Glutamatergic neuron (in vitro differentiated cells): ENCODE results near the gene COQ9. TPM values are rescaled to one million over a fixed set of nuclear protein-coding genes. Genes with fewer than 3 reads are reported as not detected.

ENCODE experiments used
- DNase-seq: peaks from one replicate; pipeline ENCODE4 v3.0.0; 2022
- H3K27ac Mint-ChIP-seq: one replicate; pipeline ENCODE4 v1.8.0; 2020; ENCODE audit warnings: mild to moderate bottlenecking, mixed read lengths, inconsistent platforms; ENCODE audit not compliant: unreplicated experiment
- H3K27me3 Mint-ChIP-seq: one replicate; pipeline ENCODE4 v1.8.0; 2020; ENCODE audit warnings: mild to moderate bottlenecking, moderate library complexity, mixed read lengths, inconsistent platforms; ENCODE audit not compliant: unreplicated experiment
- H3K36me3 Mint-ChIP-seq: one replicate; pipeline ENCODE4 v1.8.0; 2020; ENCODE audit warnings: mild to moderate bottlenecking, mixed read lengths, inconsistent platforms; ENCODE audit not compliant: unreplicated experiment
- H3K4me1 Mint-ChIP-seq: one replicate; pipeline ENCODE4 v1.8.0; 2020; ENCODE audit warnings: mild to moderate bottlenecking, low read depth, mixed read lengths, inconsistent platforms; ENCODE audit not compliant: unreplicated experiment
- H3K4me3 Mint-ChIP-seq: one replicate; pipeline ENCODE4 v1.8.0; 2020; ENCODE audit warnings: mild to moderate bottlenecking, mixed read lengths, inconsistent platforms; ENCODE audit not compliant: unreplicated experiment
- H3K9me3 Mint-ChIP-seq: one replicate; pipeline ENCODE4 v1.8.0; 2020; ENCODE audit warnings: mild to moderate bottlenecking, moderate library complexity, mixed read lengths, inconsistent platforms; ENCODE audit not compliant: unreplicated experiment
- total RNA-seq: library from RNA; stranded (reverse); fragmentation: NEBNext Ultra II Directional; extraction: Animal tissue kit (Norgen Biotek cat#: 25700); gene quantifications from one replicate; pipeline ENCODE4 v1.2.1, GENCODE V29; 2021; ENCODE audit not compliant: unreplicated experiment
- TF ChIP-seq, protein P1 (sequence below): fragments of 200-600 bp; sonication (generic); IDR thresholded peaks from one replicate; pipeline ENCODE4 v1.5.0; 2021; ENCODE audit not compliant: partially characterized antibody, unreplicated experiment

The COQ9 gene
- total RNA-seq, 1 donor from 2014 or later: 45.1 TPM

DNA sequence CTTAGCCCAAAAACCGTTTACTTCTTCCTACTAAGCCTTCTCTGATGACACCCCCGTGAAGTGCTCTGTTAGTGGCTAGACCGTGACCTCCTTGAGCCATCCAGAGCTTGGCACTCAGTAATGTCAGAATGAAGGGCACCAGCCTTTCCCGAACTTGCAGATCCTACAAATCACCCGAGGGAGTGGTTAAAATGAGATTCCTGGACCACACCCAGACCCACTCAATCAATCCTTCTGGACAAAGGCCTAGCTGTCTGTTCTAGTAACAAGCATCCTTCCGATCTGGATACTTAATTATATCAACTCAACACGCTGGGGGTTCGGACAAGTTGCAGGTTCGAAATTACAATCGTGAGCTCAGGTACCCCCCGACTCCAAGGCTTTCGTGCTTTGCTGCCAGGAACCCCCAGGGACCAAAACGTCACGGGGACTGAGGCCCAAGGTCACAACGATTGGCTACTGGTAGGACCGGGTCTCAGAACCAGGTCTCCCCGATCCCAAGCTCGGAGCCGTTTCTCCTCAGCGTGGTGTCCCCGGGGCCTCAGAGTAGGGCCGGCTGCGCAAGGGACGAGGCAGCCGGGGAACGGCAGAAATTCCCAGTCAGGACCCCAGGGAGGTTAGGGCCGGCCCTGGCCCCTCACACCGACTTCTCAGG is 621 bp upstream of the COQ9 start:
- TF ChIP-seq, protein P1, sequence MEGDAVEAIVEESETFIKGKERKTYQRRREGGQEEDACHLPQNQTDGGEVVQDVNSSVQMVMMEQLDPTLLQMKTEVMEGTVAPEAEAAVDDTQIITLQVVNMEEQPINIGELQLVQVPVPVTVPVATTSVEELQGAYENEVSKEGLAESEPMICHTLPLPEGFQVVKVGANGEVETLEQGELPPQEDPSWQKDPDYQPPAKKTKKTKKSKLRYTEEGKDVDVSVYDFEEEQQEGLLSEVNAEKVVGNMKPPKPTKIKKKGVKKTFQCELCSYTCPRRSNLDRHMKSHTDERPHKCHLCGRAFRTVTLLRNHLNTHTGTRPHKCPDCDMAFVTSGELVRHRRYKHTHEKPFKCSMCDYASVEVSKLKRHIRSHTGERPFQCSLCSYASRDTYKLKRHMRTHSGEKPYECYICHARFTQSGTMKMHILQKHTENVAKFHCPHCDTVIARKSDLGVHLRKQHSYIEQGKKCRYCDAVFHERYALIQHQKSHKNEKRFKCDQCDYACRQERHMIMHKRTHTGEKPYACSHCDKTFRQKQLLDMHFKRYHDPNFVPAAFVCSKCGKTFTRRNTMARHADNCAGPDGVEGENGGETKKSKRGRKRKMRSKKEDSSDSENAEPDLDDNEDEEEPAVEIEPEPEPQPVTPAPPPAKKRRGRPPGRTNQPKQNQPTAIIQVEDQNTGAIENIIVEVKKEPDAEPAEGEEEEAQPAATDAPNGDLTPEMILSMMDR: no peak
- peaks cover 9% of the 10 kb centered on the region for H3K4me1 Mint-ChIP-seq
- peaks cover 10% of the 10 kb centered on the region for H3K9me3 Mint-ChIP-seq
- peak overlapping the region; percentile 97 for H3K27ac Mint-ChIP-seq
- H3K27me3 Mint-ChIP-seq: peaks cover 4% of the 10 kb centered on the region
- H3K36me3 Mint-ChIP-seq: no peaks in the 10 kb centered on the region
- peak; percentile 84 for DNase-seq
- peak overlapping the region; percentile 96 for H3K4me3 Mint-ChIP-seq

DNA sequence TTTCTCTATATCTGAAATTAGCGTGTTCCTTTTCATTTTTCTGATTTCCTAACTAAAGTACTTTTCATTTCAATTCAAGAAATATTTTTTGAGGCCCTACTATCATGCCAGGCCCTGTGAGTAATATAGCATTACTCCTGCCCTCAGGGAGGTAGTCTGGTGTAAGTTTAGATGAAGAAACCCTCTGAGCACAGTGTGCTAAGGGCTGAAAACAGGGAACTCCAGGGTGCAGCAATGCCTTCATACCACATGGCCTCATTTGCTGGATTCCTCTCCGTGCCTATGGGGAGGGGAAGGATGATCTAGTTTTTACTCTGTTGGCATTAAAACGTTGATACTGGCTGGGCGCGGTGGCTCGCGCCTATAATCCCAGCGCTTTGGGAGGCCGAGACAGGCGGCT is 4.7 kb downstream of the COQ9 start:
- Mint-ChIP-seq H3K36me3 (no peaks in the 10 kb centered on the region), H3K27ac (no peak overlapping the region), H3K9me3 (peaks cover 5% of the 10 kb centered on the region), H3K27me3 (peaks cover 3% of the 10 kb centered on the region), H3K4me1 (peaks cover 4% of the 10 kb centered on the region), H3K4me3 (no peak overlapping the region)
- no peak for DNase-seq
- TF ChIP-seq, protein P1: no peak

GRCh38 chr16:57462209-57462977 is 15.1 kb downstream of the COQ9 start, which contains the start of gene POLR2C:
Gene POLR2C (plus strand): TSS chr16:57462679. CDS start chr16:57462725, 46 bp downstream.
- H3K4me1 Mint-ChIP-seq: peaks cover 4% of the 10 kb centered on the region
- H3K4me3 Mint-ChIP-seq: peak within 1 kb of the TSS; percentile 98
- peak; percentile 95 for DNase-seq
- H3K27ac Mint-ChIP-seq: peak within 1 kb of the TSS; percentile 91
- peaks cover 7% of the 10 kb centered on the region for H3K36me3 Mint-ChIP-seq
- no peaks in the 10 kb centered on the region for H3K9me3 Mint-ChIP-seq
- H3K27me3 Mint-ChIP-seq: peaks cover 6% of the 10 kb centered on the region
- TF ChIP-seq, protein P1: peak; percentile 94

DNA sequence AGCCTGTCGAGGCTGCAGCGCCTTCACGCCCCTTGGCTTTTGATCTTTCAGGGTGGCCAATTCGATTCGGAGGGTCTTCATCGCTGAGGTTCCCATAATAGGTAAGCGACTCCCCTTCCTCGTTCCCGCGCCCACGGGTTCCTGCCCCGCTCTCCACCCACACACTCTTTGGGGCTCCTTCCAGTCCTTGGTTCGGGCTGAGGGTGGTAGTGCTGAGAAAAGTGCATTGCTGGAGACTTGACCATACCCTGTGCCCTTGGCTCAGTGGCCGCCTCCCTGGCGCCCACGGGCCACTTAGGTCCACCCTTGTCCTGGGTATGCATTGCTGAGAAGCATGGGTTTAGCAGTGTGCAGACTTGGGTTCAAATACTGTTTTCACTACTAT is 15.7 kb downstream of the COQ9 start:
- peaks cover 6% of the 10 kb centered on the region for H3K27me3 Mint-ChIP-seq
- H3K27ac Mint-ChIP-seq: peak overlapping the region; percentile 82
- TF ChIP-seq, protein P1: no peak
- H3K4me1 Mint-ChIP-seq: peaks cover 4% of the 10 kb centered on the region
- DNase-seq: no peak
- peaks cover 7% of the 10 kb centered on the region for H3K36me3 Mint-ChIP-seq
- no peaks in the 10 kb centered on the region for H3K9me3 Mint-ChIP-seq
- peak overlapping the region; percentile 98 for H3K4me3 Mint-ChIP-seq

GRCh38 chr16:57464523-57464922 is 17.2 kb downstream of the COQ9 start:
- H3K4me1 Mint-ChIP-seq: peaks cover 4% of the 10 kb centered on the region
- peaks cover 7% of the 10 kb centered on the region for H3K36me3 Mint-ChIP-seq
- DNase-seq: no peak
- no peaks in the 10 kb centered on the region for H3K9me3 Mint-ChIP-seq
- TF ChIP-seq, protein P1: no peak
- no peak overlapping the region for H3K27ac Mint-ChIP-seq
- H3K27me3 Mint-ChIP-seq: peaks cover 6% of the 10 kb centered on the region
- H3K4me3 Mint-ChIP-seq: no peak overlapping the region
